IPS-20b (cell line): Measurements from ENCODE around the gene DOK1.

ENCODE experiments used
- H3K27ac ChIP-seq: one replicate; pipeline ENCODE4 v1.5.1; 2013; ENCODE audit warnings: low read length
- H3K27me3 ChIP-seq: 2 replicates; pipeline ENCODE4 v1.6.1; 2013; ENCODE audit warnings: mild to moderate bottlenecking, low read length, inconsistent platforms; ENCODE audit not compliant: insufficient read depth
- H3K36me3 ChIP-seq: 2 replicates; pipeline ENCODE4 v1.6.1; 2013; ENCODE audit warnings: low read depth, mild to moderate bottlenecking, inconsistent platforms, low read length, moderate library complexity; ENCODE audit not compliant: insufficient read depth
- H3K4me1 ChIP-seq: 2 replicates; pipeline ENCODE4 v1.6.1; 2013; ENCODE audit warnings: mild to moderate bottlenecking, control low read depth, inconsistent platforms, low read length, moderate library complexity; ENCODE audit not compliant: insufficient read depth
- H3K4me3 ChIP-seq: 2 replicates; pipeline ENCODE4 v1.5.1; 2013; ENCODE audit warnings: mild to moderate bottlenecking, low read length, inconsistent platforms
- H3K9ac ChIP-seq: 2 replicates; pipeline ENCODE4 v1.6.1; 2013; ENCODE audit warnings: low read depth, mild to moderate bottlenecking, inconsistent platforms, low read length, moderate library complexity
- H3K9me3 ChIP-seq: 2 replicates; pipeline ENCODE4 v1.6.1; 2013; ENCODE audit warnings: mild to moderate bottlenecking, low read depth, low read length, inconsistent platforms; ENCODE audit not compliant: insufficient read depth

DOK1 gene

DNA sequence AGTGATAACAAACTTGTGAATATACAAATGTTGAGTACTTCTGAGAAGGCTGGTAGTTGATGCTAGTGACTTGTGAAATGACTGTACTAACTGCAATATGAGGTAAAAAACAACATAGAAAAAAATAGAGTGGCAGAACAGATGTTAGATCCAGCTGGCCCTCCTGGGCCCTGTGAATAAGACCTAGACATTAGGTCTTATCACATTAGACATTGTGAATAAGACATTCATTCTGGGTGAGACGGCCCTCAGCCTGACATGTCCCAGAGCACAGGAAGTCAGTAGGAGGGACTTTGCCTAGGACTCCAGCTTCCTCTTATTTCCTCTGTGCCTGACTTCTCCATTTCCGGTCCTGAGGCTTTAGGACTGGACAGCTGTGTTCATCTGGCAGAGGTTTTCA is 22.9 kb downstream of the DOK1 start:
- Histone ChIP-seq H3K36me3 (no peaks in the 10 kb centered on the region), H3K27me3 (peaks cover 10% of the 10 kb centered on the region; the same call in 1 of the 2 replicates), H3K9ac (no peak overlapping the region), H3K4me3 (no peak overlapping the region), H3K4me1 (no peaks in the 10 kb centered on the region), H3K27ac (no peak overlapping the region), H3K9me3 (no peaks in the 10 kb centered on the region)

DNA sequence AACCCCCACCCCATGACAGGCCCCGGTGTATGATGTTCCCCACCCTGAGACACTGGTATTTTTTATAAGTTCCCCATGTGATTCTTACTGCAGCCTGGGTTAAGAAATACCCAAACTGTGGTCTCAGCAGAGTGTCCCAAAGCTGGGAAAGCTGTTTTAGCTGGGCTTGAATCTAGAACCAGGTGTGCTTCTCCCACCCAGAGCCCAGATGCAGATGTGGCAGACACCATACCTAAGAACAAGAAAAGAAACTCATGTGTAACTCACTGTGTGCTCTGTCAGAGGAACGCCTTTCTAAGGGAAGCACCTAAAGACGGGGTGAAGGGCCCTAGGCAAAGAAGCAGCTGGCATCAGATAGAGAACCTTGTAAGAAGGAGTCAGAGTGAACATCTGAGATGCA is 23.9 kb downstream of the DOK1 start:
- no peak overlapping the region for H3K27ac ChIP-seq
- peaks cover 10% of the 10 kb centered on the region; the same call in 1 of the 2 replicates for H3K27me3 ChIP-seq
- no peaks in the 10 kb centered on the region for H3K36me3 ChIP-seq
- no peak overlapping the region for H3K9ac ChIP-seq
- H3K4me1 ChIP-seq, result no peaks in the 10 kb centered on the region
- H3K9me3 ChIP-seq, result no peaks in the 10 kb centered on the region
- H3K4me3 ChIP-seq, result no peak overlapping the region

DNA sequence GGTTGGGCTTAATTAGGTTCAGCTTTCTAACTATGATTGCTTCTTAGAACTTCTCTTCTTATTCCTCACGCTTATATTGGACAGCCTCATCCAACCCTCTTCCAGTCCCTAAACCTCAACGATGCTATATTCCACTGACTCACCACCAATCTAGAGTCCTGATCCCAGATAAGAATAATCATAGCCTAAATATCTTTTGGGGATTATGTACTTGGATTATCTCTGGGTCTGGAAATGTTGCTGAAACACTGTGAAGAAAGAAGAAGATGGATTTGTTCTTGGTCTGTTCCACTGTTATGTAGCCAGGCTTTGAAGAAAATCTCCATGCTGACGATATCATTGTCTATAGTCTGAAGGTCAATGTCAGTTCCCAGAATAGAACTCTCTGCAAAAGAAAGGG is 26.9 kb downstream of the DOK1 start:
- peaks cover 3% of the 10 kb centered on the region; the same call in 1 of the 2 replicates for H3K27me3 ChIP-seq
- no peaks in the 10 kb centered on the region for H3K9me3 ChIP-seq
- no peak overlapping the region for H3K27ac ChIP-seq
- peaks cover 6% of the 10 kb centered on the region for H3K4me1 ChIP-seq
- no peaks in the 10 kb centered on the region for H3K36me3 ChIP-seq
- no peak overlapping the region for H3K9ac ChIP-seq
- no peak overlapping the region for H3K4me3 ChIP-seq

DNA sequence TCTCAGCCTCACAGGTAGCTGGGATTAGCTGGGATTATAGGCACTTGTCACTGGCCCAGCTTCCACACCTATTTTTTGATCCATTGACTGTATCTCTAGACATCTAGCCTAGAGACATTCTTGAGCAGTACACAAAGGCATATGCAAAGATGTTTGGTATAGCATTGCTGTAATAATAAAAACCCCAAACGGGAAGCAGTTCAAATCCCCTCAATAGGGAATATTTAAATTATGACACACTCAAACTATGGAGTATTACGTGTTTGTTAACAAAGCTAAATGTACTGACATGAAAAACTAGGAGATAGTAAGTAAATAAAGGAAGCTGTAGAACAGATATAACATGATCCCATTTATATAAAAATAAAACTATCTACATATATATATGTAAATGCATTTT is 27.7 kb downstream of the DOK1 start:
- H3K36me3 ChIP-seq, result no peaks in the 10 kb centered on the region
- peaks cover 6% of the 10 kb centered on the region for H3K4me1 ChIP-seq
- H3K9me3 ChIP-seq, result no peaks in the 10 kb centered on the region
- H3K9ac ChIP-seq, result no peak overlapping the region
- H3K27ac ChIP-seq, result no peak overlapping the region
- H3K4me3 ChIP-seq, result no peak overlapping the region
- no peaks in the 10 kb centered on the region for H3K27me3 ChIP-seq

DNA sequence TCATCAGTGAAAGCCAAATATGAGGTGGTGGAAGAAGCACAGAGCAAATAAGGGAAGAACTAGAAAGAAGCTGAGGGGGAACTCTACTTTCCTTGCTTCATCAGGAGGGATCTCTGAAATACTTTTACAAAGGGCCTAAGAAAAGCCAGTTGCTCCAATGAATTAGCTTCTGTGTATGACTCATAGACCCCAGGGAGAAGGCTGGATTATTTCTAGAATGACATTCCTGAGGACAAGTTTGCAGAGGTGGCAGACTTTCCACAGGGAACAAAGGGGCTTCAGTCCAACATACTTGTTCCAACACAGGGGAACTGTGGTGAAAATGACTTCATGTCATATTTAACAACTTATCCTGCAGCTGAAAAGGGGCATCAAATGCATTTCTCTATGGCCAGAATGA is 29.0 kb downstream of the DOK1 start:
- no peak overlapping the region for H3K9ac ChIP-seq
- peaks cover 6% of the 10 kb centered on the region for H3K4me1 ChIP-seq
- no peak overlapping the region for H3K27ac ChIP-seq
- H3K9me3 ChIP-seq, result no peaks in the 10 kb centered on the region
- H3K36me3 ChIP-seq, result no peaks in the 10 kb centered on the region
- no peak overlapping the region for H3K4me3 ChIP-seq
- no peaks in the 10 kb centered on the region for H3K27me3 ChIP-seq

DNA sequence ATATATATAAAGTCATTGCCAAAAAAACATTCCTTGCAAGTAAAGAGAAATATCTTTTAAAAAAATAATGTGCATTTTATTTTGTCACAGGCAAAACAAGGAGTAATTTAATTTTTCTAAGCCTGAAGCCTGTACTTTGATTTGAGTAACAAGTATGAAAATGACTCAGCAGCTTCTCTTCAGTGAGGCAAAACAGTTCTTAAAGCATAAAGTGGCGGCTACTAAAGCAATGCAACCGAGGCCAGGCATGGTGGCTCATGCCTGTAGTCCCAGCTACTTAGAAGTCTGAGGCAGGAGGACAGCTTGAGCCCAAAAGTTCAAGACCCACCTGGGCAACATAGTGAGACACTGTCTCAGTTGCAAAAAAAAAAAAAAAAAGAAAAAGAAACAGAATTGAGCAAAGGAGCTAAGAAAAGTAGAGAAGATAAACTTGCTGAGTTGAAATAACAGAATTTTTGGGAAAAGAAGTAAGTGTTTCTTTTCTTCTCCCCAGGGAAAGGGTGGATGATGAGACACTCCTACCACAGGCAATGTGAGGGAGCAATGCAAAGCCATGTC is 29.6 kb downstream of the DOK1 start:
- H3K9ac ChIP-seq, result no peak overlapping the region
- H3K27ac ChIP-seq, result no peak overlapping the region
- no peak overlapping the region for H3K4me3 ChIP-seq
- H3K36me3 ChIP-seq, result no peaks in the 10 kb centered on the region
- no peaks in the 10 kb centered on the region for H3K9me3 ChIP-seq
- H3K27me3 ChIP-seq, result no peaks in the 10 kb centered on the region
- H3K4me1 ChIP-seq, result peaks cover 6% of the 10 kb centered on the region

DNA sequence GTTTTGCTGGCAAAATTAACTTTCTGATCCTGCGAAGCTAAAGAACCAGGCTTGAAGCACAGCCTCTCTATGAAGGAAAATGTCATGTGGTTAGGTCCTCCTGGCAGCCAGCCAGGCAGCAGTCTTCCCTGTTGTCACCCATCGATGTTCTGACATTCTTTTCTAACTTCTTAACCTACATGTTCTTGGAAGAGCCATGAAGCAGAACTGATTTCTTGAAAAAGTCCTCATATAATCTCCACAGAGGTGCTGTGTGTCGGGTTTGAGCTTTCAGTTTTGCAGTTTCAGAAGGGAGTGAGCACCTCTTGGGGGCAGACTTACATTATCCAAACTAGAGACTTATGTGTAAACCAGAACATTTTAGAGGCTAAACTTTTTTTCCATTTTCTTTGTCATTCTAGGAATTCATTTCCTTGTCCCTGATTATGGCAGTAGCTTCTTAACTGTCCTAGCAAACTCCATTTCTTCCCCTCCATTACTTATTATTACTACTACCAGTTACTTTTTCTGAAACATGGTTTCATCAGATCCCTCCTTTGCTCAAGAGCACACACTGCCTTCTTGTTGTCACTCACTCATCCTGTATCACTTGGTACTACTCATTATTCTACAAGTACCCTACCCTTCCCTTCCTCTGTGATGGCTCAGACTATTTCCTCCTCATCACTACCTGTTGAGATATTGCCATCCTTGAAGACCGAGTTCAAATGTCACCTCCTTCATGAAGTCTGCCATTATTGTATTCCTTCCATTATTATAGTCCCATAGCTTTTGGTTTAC is 31.1 kb downstream of the DOK1 start:
- no peaks in the 10 kb centered on the region for H3K36me3 ChIP-seq
- H3K4me3 ChIP-seq, result no peak overlapping the region
- no peak overlapping the region for H3K27ac ChIP-seq
- H3K9me3 ChIP-seq, result no peaks in the 10 kb centered on the region
- no peak overlapping the region for H3K9ac ChIP-seq
- H3K4me1 ChIP-seq, result peaks cover 6% of the 10 kb centered on the region
- H3K27me3 ChIP-seq, result no peaks in the 10 kb centered on the region

DNA sequence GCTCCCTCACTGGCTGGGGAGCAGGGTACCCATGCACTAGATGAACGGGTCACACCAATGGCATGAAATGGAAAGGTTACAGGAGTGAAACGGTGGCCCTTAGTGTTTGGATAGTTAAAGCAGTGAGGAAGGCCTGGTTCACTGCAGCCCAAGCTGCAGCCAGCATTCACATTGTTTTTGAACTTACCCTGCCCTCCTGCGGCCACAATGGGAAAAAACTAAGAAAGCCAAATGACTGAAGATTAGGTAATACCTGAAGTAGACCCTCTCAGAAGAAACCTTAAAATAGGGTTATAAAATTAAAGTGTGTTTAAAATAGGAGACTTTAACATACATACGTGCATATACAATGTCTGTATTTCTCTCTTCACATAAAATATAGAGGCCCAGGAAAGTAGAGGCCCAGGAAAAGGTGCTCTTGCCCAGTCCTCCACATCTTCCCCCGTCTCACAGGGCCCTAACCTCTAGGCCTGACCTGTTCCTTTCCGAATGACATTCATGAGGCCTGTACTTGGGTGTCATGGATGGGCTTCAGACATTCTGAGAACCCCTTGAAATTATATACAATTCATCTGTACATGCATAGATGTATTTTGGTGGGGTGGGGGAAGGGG is 33.3 kb downstream of the DOK1 start:
- Histone ChIP-seq H3K4me1 (peaks cover 6% of the 10 kb centered on the region), H3K27me3 (no peaks in the 10 kb centered on the region), H3K9ac (peak overlapping the region; percentile 39; the same call in 1 of the 2 replicates), H3K27ac (no peak overlapping the region), H3K4me3 (no peak overlapping the region), H3K36me3 (no peaks in the 10 kb centered on the region), H3K9me3 (no peaks in the 10 kb centered on the region)

DNA sequence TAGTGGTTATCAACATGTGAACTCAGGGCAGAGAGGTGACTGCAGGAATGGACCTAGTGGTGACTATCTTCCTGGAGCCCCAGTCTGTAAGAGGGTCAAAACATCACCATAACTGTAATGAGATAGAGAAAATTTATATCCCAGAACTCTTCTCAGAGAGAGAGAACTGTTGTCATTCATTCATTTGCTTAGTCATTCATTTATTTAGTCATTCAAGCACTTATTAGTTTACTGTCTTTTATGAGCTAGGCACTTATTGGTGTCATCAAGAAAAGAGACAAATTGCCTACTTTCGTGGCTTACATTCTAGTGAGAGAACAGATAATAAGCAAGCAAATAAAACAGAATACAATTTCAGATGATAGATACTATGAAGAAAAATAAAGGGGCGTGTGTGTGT is 34.1 kb downstream of the DOK1 start:
- H3K9ac ChIP-seq, result no peak overlapping the region

DNA sequence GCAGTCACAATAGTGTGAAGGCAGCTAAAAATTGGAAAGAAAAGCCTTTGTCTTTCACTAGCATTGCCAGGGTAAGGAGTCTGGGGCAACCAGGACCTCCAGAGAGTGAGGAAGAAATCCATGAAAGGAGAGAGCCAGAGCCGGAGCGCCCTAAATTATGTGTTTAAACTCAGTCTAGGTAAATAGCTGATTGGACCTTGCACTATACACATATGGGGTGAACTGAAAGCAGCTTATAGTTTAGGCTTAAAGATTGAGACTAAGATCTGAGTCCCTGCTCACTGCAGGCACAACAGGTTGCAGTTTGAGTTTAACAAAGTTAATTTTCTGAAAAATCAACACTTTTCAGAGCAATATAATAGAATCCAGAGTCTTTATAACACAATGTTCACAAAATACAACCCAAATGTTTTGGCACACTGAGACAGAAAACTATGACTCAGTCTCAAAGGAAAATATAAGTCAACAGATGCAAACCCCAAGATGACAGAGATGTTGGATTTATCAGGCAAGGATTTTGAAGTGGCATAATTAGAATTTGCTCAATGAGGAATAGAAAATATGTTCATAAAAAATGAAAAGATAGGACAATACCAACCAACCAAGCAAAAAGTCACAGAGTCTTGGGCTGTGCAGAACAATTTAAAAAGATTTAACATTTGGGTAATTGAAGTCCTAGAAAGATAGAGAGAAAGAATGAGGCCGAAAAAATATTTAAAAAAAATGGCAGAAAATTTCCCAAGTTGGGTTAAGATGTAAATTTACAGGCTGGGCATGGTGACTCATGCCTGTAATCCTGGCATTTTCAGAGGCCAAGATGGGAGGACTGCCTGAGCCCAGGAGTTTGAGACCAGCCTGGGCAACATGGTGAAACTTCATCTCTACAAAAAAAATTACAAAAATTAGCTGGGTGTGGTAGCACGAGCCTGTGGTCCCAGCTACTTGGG is 39.6 kb downstream of the DOK1 start:
- Histone ChIP-seq H3K9me3 (no peaks in the 10 kb centered on the region), H3K27ac (no peak overlapping the region), H3K4me3 (no peak overlapping the region), H3K27me3 (no peaks in the 10 kb centered on the region), H3K9ac (no peak overlapping the region), H3K36me3 (no peaks in the 10 kb centered on the region), H3K4me1 (no peaks in the 10 kb centered on the region)

More for the DNA sequence above, 34.1 kb downstream of the DOK1 start:
- Histone ChIP-seq H3K27ac (no peak overlapping the region), H3K4me1 (peaks cover 6% of the 10 kb centered on the region), H3K27me3 (no peaks in the 10 kb centered on the region), H3K9me3 (no peaks in the 10 kb centered on the region), H3K36me3 (no peaks in the 10 kb centered on the region), H3K4me3 (no peak overlapping the region)

DNA sequence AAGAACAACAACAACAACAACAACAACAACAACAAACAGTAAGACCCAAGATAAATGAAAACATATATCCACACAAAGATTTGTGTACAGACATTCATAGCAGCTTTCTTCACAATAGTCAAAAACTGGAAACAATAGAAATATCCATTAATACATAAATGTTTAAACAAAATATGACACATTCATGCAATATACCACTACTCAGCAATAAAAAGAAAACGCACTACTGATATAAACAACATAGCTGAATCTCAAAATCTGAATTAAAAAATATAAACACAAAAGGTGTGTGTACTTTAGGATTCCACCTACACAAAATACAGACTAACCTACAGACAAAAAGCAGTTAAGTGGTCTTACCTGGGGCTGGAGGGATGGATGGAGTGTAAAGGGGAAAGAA is 42.1 kb downstream of the DOK1 start:
- Histone ChIP-seq H3K27ac (no peak overlapping the region), H3K4me3 (no peak overlapping the region), H3K4me1 (no peaks in the 10 kb centered on the region), H3K27me3 (0 out of 2 replicates have a peak, but pooled peaks cover under 1% of the 10 kb centered on the region), H3K9ac (no peak overlapping the region), H3K36me3 (no peaks in the 10 kb centered on the region), H3K9me3 (no peaks in the 10 kb centered on the region)
